Upper lobe of left lung (tissue), 4 donors: ENCODE results near the gene RGS8.

ENCODE experiments used
- EP300 ChIP-seq, 4 donors: sonication (generic); formaldehyde crosslinking; IDR thresholded peaks; one replicate each; pipeline ENCODE4 v1.5.1; 2017; ENCODE audit warnings: antibody characterized with exemption in 4 of 4, control low read depth in 2 of 4
- POLR2A ChIP-seq, 4 donors: fragments of 450-650 bp; IDR thresholded peaks; one replicate each; pipeline ENCODE4 v1.5.1; 2016 to 2017; ENCODE audit warnings: antibody characterized with exemption in 4 of 4, mild to moderate bottlenecking in 2 of 4
- TF ChIP-seq, protein P1 (sequence below), 6 experiments: fragments of 450-650 bp in 4 of 6; fragments of 200-600 bp in 2 of 6; sonication (generic) in 2 of 6; IDR thresholded peaks; one replicate each; pipeline ENCODE4 v1.5.1; 2016 to 2019; ENCODE audit warnings: antibody characterized with exemption in 6 of 6

- TF ChIP-seq EP300 (IDR thresholded peaks at IDR 0.05), result no peak
- TF ChIP-seq, protein P1, sequence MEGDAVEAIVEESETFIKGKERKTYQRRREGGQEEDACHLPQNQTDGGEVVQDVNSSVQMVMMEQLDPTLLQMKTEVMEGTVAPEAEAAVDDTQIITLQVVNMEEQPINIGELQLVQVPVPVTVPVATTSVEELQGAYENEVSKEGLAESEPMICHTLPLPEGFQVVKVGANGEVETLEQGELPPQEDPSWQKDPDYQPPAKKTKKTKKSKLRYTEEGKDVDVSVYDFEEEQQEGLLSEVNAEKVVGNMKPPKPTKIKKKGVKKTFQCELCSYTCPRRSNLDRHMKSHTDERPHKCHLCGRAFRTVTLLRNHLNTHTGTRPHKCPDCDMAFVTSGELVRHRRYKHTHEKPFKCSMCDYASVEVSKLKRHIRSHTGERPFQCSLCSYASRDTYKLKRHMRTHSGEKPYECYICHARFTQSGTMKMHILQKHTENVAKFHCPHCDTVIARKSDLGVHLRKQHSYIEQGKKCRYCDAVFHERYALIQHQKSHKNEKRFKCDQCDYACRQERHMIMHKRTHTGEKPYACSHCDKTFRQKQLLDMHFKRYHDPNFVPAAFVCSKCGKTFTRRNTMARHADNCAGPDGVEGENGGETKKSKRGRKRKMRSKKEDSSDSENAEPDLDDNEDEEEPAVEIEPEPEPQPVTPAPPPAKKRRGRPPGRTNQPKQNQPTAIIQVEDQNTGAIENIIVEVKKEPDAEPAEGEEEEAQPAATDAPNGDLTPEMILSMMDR (IDR thresholded peaks at IDR 0.05), result no peak
- TF ChIP-seq POLR2A (IDR thresholded peaks at IDR 0.05), result no peak
Observed at GRCh38 chr1:182670032-182670749, 14.2 kb downstream of the RGS8 start.
